ENCODE measurements around the gene YBEY. TPM values are rescaled to one million over a fixed set of nuclear protein-coding genes. Genes with fewer than 3 reads are reported as not detected.
"Not testable (repeated sequence)": the region's sequence is repeated elsewhere in the genome, so short reads cannot be mapped to it uniquely, and the experiment has no call there.

Gene YBEY, protein sequence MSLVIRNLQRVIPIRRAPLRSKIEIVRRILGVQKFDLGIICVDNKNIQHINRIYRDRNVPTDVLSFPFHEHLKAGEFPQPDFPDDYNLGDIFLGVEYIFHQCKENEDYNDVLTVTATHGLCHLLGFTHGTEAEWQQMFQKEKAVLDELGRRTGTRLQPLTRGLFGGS
- total RNA-seq (2014; rRNA removed; shearing (Covaris generic)) (16.4 and 21.2 TPM in 2 replicates), polyA plus RNA-seq (2016; fragmentation: Nextera tagmentation; extraction: Ambion mirVana) (17.5 and 19.1 TPM in 2 replicates)

DNA sequence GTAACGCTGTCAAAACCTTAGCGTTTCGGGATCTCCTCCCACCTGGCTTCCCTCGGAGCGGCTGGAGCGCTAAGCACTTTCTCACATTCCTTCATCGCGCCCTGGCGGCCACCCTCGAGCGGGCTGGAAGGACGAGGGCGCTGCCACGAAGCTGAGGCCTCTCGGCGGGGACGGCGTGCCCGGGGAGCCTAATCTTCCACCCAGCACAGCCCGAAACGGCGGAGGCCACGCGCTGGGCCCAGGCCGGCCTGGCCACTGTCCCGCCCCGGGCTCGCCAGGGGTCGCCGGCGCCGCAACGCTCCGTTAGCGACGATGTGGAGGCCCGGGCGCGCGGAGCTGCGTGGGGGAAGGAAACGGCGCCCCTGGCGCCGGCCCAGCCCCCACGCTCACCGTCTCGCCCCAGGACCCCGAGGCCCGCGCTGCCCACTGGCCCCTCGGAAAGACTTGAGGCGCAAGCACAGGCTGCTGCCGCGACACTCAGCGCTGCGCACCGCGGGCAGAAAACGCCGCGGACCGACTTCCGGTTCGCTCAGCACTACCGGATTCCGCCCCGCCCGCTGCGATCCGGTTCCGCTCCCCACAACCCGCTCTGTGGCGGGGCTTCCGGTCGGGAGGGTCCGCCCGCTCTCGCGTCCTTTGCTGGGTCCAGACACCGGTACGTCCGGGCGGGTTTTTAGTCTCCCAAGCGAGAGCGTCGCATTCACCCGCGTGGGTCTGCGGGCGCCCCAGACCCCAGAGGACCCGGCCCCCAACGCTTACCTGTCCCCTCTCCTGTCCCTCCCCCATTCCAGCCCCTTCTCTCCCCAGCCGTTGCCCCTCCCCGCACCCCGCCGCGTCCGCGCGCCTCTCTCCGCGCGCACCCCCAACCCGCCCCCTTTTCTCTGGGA lies at the start of gene YBEY:
Gene YBEY (plus strand): TSS at position 582 of the 887 bp plus-strand sequence. CDS start 572 bp downstream, outside the sequence.
- H3K27ac ChIP-seq, result peak within 1 kb of the TSS; percentile 76
- peak within 1 kb of the TSS; percentile 90 for H3K4me3 ChIP-seq
- peaks cover 37% of the 10 kb centered on the region for H3K4me1 ChIP-seq (ENCODE audit: insufficient read depth)
- no peaks in the 10 kb centered on the region for H3K9me3 ChIP-seq (ENCODE audit: low read depth)
- no peaks in the 10 kb centered on the region for H4K20me1 ChIP-seq (ENCODE audit: insufficient read depth)
- peak within 1 kb of the TSS; percentile 96 for H2AFZ ChIP-seq
- H3F3A ChIP-seq (ENCODE audit: insufficient read depth), result peaks cover 25% of the 10 kb centered on the region
- DNase-seq, result peak; percentile 96
- H3K9ac ChIP-seq, result peak within 1 kb of the TSS; percentile 88
- no peaks in the 10 kb centered on the region for H3K27me3 ChIP-seq (replicated peaks; ENCODE audit: insufficient read depth)
- H3K9me2 ChIP-seq (ENCODE audit: insufficient read depth), result no peaks in the 10 kb centered on the region
- WGBS, 2 experiments (ENCODE audit: low coverage in 1 of 2, low lambda C conversion rate in 2 of 2, missing lambda C conversion rate in 2 of 2), result 1 to 2% methylated on average over 81 to 93 of the region's 105 CpGs
- peak within 1 kb of the TSS; percentile 95 for H3K4me2 ChIP-seq (ENCODE audit: unreplicated experiment)
- peaks cover 10% of the 10 kb centered on the region; the same call in 1 of the 2 replicates for H3K36me3 ChIP-seq (ENCODE audit: low read depth)
- H3K79me2 ChIP-seq (ENCODE audit: insufficient read depth), result peaks cover 83% of the 10 kb centered on the region
- in situ Hi-C loops (cut with MboI), result no loop called here
- TF ChIP-seq EZH2phosphoT487 (IDR thresholded peaks at IDR 0.05; ENCODE audit: insufficient read depth, low read depth) (no peak), EZH2 (IDR thresholded peaks at IDR 0.05; ENCODE audit: insufficient read depth, poor library complexity, severe bottlenecking) (no peak)

DNA sequence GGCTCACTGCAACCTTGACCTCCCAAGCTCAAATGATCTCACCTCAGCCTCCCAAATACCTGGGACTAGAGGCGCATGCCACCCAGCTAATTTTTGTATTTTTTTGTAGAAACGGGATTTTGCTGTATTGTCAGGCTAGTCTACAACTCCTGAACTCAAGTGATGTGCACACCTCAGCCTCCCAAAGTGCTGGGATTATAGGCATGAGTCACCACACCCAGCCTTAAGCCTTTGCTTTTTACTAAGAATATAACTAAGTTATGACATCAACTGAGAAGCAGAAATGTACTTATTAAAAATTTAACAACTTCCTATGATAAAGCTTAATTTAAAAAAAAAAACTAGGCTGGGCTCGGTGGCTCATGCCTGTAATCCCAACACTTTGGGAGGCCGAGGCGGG lies 48.7 kb upstream of the YBEY start:
- Histone ChIP-seq H3K9ac (no peak overlapping the region), H3K9me3 (ENCODE audit: low read depth) (no peaks in the 10 kb centered on the region), H3K27me3 (replicated peaks; ENCODE audit: insufficient read depth) (no peaks in the 10 kb centered on the region), H3K27ac (no peak overlapping the region), H2AFZ (no peak overlapping the region), H3K4me1 (ENCODE audit: insufficient read depth) (no peaks in the 10 kb centered on the region), H3F3A (ENCODE audit: insufficient read depth) (peaks cover 28% of the 10 kb centered on the region; the same call in 1 of the 2 replicates), H3K4me3 (no peak overlapping the region), H3K9me2 (ENCODE audit: insufficient read depth) (no peaks in the 10 kb centered on the region), H3K36me3 (ENCODE audit: low read depth) (peaks cover 72% of the 10 kb centered on the region), H4K20me1 (ENCODE audit: insufficient read depth) (no peaks in the 10 kb centered on the region), H3K4me2 (ENCODE audit: unreplicated experiment) (no peak overlapping the region), H3K79me2 (ENCODE audit: insufficient read depth) (no peaks in the 10 kb centered on the region)
- 88 to 90% methylated on average over 5 of the region's 5 CpGs for WGBS, 2 experiments (ENCODE audit: low coverage in 1 of 2, low lambda C conversion rate in 2 of 2, missing lambda C conversion rate in 2 of 2)
- DNase-seq, result no peak
- in situ Hi-C loops (cut with MboI), result no loop called here
- TF ChIP-seq EZH2phosphoT487 (IDR thresholded peaks at IDR 0.05; ENCODE audit: insufficient read depth, low read depth), result no peak
- no peak for TF ChIP-seq EZH2 (IDR thresholded peaks at IDR 0.05; ENCODE audit: insufficient read depth, poor library complexity, severe bottlenecking)

- H3K4me1 ChIP-seq (ENCODE audit: insufficient read depth), result no peaks in the 10 kb centered on the region
- H3F3A ChIP-seq (ENCODE audit: insufficient read depth), result 0 out of 2 replicates have a peak, but pooled peaks cover 11% of the 10 kb centered on the region
- no peaks in the 10 kb centered on the region for H3K79me2 ChIP-seq (ENCODE audit: insufficient read depth)
- in situ Hi-C loops (cut with MboI), result no loop called here
- DNase-seq, result no peak
- H2AFZ ChIP-seq, result no peak overlapping the region
- H3K9me2 ChIP-seq (ENCODE audit: insufficient read depth), result no peaks in the 10 kb centered on the region
- no peaks in the 10 kb centered on the region for H3K9me3 ChIP-seq (ENCODE audit: low read depth)
- H3K27me3 ChIP-seq (replicated peaks; ENCODE audit: insufficient read depth), result no peaks in the 10 kb centered on the region
- 85 to 88% methylated on average over 7 of the region's 7 CpGs for WGBS, 2 experiments (ENCODE audit: low coverage in 1 of 2, low lambda C conversion rate in 2 of 2, missing lambda C conversion rate in 2 of 2)
- H3K36me3 ChIP-seq (ENCODE audit: low read depth), result peaks cover 79% of the 10 kb centered on the region
- no peak overlapping the region for H3K4me3 ChIP-seq
- H3K27ac ChIP-seq, result no peak overlapping the region
- no peak for TF ChIP-seq EZH2 (IDR thresholded peaks at IDR 0.05; ENCODE audit: insufficient read depth, poor library complexity, severe bottlenecking)
- no peak for TF ChIP-seq EZH2phosphoT487 (IDR thresholded peaks at IDR 0.05; ENCODE audit: insufficient read depth, low read depth)
- no peak overlapping the region for H3K9ac ChIP-seq
- no peaks in the 10 kb centered on the region for H4K20me1 ChIP-seq (ENCODE audit: insufficient read depth)
- no peak overlapping the region for H3K4me2 ChIP-seq (ENCODE audit: unreplicated experiment)
Measured at GRCh38 chr21:46239817-46240325, 46.3 kb upstream of the YBEY start.

DNA sequence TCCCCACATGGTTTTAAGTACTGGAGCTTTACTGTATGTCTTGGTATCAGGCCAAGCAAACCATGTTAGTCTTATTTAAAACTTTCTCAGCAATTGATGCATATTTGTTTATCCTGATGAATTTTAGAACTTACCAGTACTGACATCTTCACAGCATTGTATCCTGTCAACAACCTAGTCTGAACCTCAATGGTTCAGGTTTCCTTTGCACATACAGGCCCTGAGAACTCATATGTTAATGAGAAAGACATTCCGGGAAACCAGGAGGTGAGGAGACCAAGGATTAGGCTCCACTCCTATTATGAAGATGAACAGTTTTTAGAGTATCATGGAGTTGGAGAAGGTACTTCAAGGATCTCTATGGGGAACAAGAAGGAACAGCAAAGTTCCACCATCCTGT lies 44.6 kb upstream of the YBEY start:
- H3K27ac ChIP-seq; H4K20me1 ChIP-seq (ENCODE audit: insufficient read depth); H3K9me2 ChIP-seq (ENCODE audit: insufficient read depth); H3K4me2 ChIP-seq (ENCODE audit: unreplicated experiment); H3K4me3 ChIP-seq; H3K27me3 ChIP-seq (replicated peaks; ENCODE audit: insufficient read depth); H3K4me1 ChIP-seq (ENCODE audit: insufficient read depth); H3K9ac ChIP-seq; in situ Hi-C loops (cut with MboI); H3K9me3 ChIP-seq (ENCODE audit: low read depth); DNase-seq; H2AFZ ChIP-seq; H3K79me2 ChIP-seq (ENCODE audit: insufficient read depth): not testable (repeated sequence)
- peaks cover 80% of the 10 kb centered on the region for H3K36me3 ChIP-seq (ENCODE audit: low read depth)
- 0 out of 2 replicates have a peak, but pooled peaks cover 11% of the 10 kb centered on the region for H3F3A ChIP-seq (ENCODE audit: insufficient read depth)
- WGBS, 2 experiments (ENCODE audit: low coverage in 1 of 2, low lambda C conversion rate in 2 of 2, missing lambda C conversion rate in 2 of 2), result 96 to 100% methylated on average over 1 of the region's 1 CpG

Measured in GM23248 (cell line).